SU-DHL-6 (cell line): ENCODE data around the gene HCFC1R1.

Experiments used
- EZH2phosphoT487 ChIP-seq: fragments of 200-600 bp; sonication (generic), shearing (Covaris generic); conservative IDR thresholded peaks from 2 replicates; pipeline ENCODE4 v1.6.1; 2018; ENCODE audit warnings: mild to moderate bottlenecking, antibody characterized with exemption, low read length, moderate library complexity, mixed read lengths
- TF ChIP-seq, protein P1 (sequence below): fragments of 200-600 bp; sonication (generic); IDR thresholded peaks from one replicate; pipeline ENCODE4 v1.5.1; 2017; ENCODE audit warnings: antibody characterized with exemption, mild to moderate bottlenecking, low read length, moderate library complexity; ENCODE audit not compliant: insufficient read depth, poor library complexity, severe bottlenecking

- TF ChIP-seq, protein P1, sequence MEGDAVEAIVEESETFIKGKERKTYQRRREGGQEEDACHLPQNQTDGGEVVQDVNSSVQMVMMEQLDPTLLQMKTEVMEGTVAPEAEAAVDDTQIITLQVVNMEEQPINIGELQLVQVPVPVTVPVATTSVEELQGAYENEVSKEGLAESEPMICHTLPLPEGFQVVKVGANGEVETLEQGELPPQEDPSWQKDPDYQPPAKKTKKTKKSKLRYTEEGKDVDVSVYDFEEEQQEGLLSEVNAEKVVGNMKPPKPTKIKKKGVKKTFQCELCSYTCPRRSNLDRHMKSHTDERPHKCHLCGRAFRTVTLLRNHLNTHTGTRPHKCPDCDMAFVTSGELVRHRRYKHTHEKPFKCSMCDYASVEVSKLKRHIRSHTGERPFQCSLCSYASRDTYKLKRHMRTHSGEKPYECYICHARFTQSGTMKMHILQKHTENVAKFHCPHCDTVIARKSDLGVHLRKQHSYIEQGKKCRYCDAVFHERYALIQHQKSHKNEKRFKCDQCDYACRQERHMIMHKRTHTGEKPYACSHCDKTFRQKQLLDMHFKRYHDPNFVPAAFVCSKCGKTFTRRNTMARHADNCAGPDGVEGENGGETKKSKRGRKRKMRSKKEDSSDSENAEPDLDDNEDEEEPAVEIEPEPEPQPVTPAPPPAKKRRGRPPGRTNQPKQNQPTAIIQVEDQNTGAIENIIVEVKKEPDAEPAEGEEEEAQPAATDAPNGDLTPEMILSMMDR, result no peak
- no peak for TF ChIP-seq EZH2phosphoT487
These were observed 15.6 kb downstream of the HCFC1R1 start for GRCh38 chr16:3007957-3008689.
